Cortex of kidney (tissue), 1 donor: Measurements from ENCODE around the gene SHANK3.
"Not testable (repeated sequence)": the region's sequence is repeated elsewhere in the genome, so short reads cannot be mapped to it uniquely, and the experiment has no call there.

Experiments used
- DNase-seq: peaks from one replicate; lab custom pipeline; 2025; lab: John Stamatoyannopoulos, UW

SHANK3 gene

GRCh38 chr22:50653256-50653655 lies 19.4 kb upstream of the SHANK3 start:
- DNase-seq: no peak

GRCh38 chr22:50654664-50655063 lies 18.0 kb upstream of the SHANK3 start:
- DNase-seq: not testable (repeated sequence)

GRCh38 chr22:50656122-50657070 lies 16.2 kb upstream of the SHANK3 start:
- no peak for DNase-seq

- DNase-seq: no peak
Observed at GRCh38 chr22:50657925-50658324, 14.7 kb upstream of the SHANK3 start.

GRCh38 chr22:50659711-50660110 lies 12.9 kb upstream of the SHANK3 start:
- DNase-seq: not testable (repeated sequence)

GRCh38 chr22:50660306-50660705 lies 12.3 kb upstream of the SHANK3 start:
- no peak for DNase-seq

GRCh38 chr22:50665212-50665611 lies 7.4 kb upstream of the SHANK3 start:
- no peak for DNase-seq

- DNase-seq: no peak
Observed at GRCh38 chr22:50665738-50666137, 6.9 kb upstream of the SHANK3 start.

GRCh38 chr22:50670513-50670912 lies 2.1 kb upstream of the SHANK3 start:
- DNase-seq: no peak

- DNase-seq: no peak
Observed at GRCh38 chr22:50670914-50671538, 1.6 kb upstream of the SHANK3 start.

- no peak for DNase-seq
Observed at GRCh38 chr22:50671641-50672040, 982 bp upstream of the SHANK3 start.

GRCh38 chr22:50672041-50672440 lies 582 bp upstream of the SHANK3 start:
- no peak for DNase-seq

GRCh38 chr22:50673231-50674129 lies 857 bp downstream of the SHANK3 start:
- DNase-seq: no peak

GRCh38 chr22:50674130-50674500 lies 1.5 kb downstream of the SHANK3 start:
- DNase-seq: no peak

GRCh38 chr22:50674606-50675552 lies 2.3 kb downstream of the SHANK3 start:
- no peak for DNase-seq

GRCh38 chr22:50675553-50676179 lies 3.0 kb downstream of the SHANK3 start:
- no peak for DNase-seq

GRCh38 chr22:50676180-50676636 lies 3.6 kb downstream of the SHANK3 start:
- DNase-seq: no peak

- no peak for DNase-seq
Observed at GRCh38 chr22:50676661-50677492, 4.3 kb downstream of the SHANK3 start.

- no peak for DNase-seq
Observed at GRCh38 chr22:50677493-50678217, 5.0 kb downstream of the SHANK3 start.
